Psoas muscle (tissue), 8 donors: ENCODE data around the gene FAM131A. TPM values are rescaled to one million over a fixed set of nuclear protein-coding genes. Genes with fewer than 3 reads are reported as not detected.

ENCODE experiments used
- ATAC-seq, 4 donors: fragments of 200-7000 bp; cut with Tn5 transposase; one replicate each; pipeline ENCODE4 v1.9.1; 2020; ENCODE audit warnings: moderate library complexity in 3 of 4, mild to moderate bottlenecking in 2 of 4
- DNase-seq, 2 donors: peaks; one replicate each; pipeline ENCODE4 v3.0.0-alpha.2; 2020
- H3K27ac ChIP-seq: fragments of 200-600 bp; one replicate; pipeline ENCODE4 v1.8.0; 2022
- H3K27me3 ChIP-seq, 3 donors: fragments of 200-600 bp in 1 of 3; one replicate each; pipeline versions ENCODE4 v1.6.1 to v1.8.0; 2013 to 2022; ENCODE audit warnings: low read length in 2 of 3, mild to moderate bottlenecking in 2 of 3, moderate library complexity in 1 of 3; ENCODE audit not compliant: insufficient read depth in 3 of 3
- H3K36me3 ChIP-seq, 2 donors: fragments of 200-600 bp in 1 of 2; one replicate each; pipeline versions ENCODE4 v1.6.1 to v1.8.0; 2013 to 2022; ENCODE audit warnings: low read depth in 1 of 2, mild to moderate bottlenecking in 1 of 2, moderate library complexity in 1 of 2; ENCODE audit not compliant: insufficient read depth in 1 of 2
- H3K4me1 ChIP-seq: fragments of 200-600 bp; one replicate; pipeline ENCODE4 v1.8.0; 2022
- H3K4me3 ChIP-seq: fragments of 200-600 bp; one replicate; pipeline ENCODE4 v1.8.0; 2022; ENCODE audit warnings: mild to moderate bottlenecking
- H3K9me3 ChIP-seq: fragments of 200-600 bp; one replicate; pipeline ENCODE4 v1.8.0; 2022
- CTCF ChIP-seq: fragments of 200-600 bp; IDR thresholded peaks from one replicate; pipeline ENCODE4 v1.8.0; 2022; ENCODE audit warnings: antibody characterized with exemption
- WGBS, 3 donors: extraction: QIAGEN DNeasy Blood & Tissue Kit; methylation state at CpG; one replicate each; pipeline versions ENCODE4 v1.1.6 to v1.1.7; 2013; 5-methylcytosine and 5-hydroxymethylcytosine counted together
- intact Hi-C, 2 donors: fragments of 100-400 bp; cut with DNase I; formaldehyde crosslinking; loops; one replicate each; pipeline versions ENCODE4 v1.11.0 to v1.14.2; 2022
- polyA plus RNA-seq, 3 donors: library from polyadenylated mRNA; stranded (reverse); fragments of 200-250 nt; gene quantifications; one replicate each; pipeline ENCODE4 v1.2.3, GENCODE V29; 2013
- total RNA-seq, 4 donors: library from RNA; stranded (reverse); fragmentation: NEBNext Ultra II Directional in 2 of 4; extraction: Animal tissue kit (Norgen Biotek cat#: 25700) in 2 of 4; gene quantifications; one replicate each; pipeline versions ENCODE4 v1.2.1 to v1.2.4, GENCODE V29; 2021 to 2023
- donor health status: healthy with polysubstance abuse.
- donor health status: DM: no; HTN: no; CAD: no; lungs with moderate emphysema.
- donor health status: Bipolar disorder and iron deficiency.
- donor health status: healthy.
- donor health status: DM: yes; HTN: yes; CAD: no.
- donor health status: DM: no; HTN: no; CAD: no.
- donor health status: DM: no; HTN: no; CAD: no.
- donor health status: DM: yes; HTN: yes; CAD: no.

Gene FAM131A
- total and polyA plus RNA-seq, 7 donors, result 12.6 to 26.8 (median 13.9) TPM

GRCh38 chr3:184314700-184315542 is 22.5 kb upstream of the FAM131A start:
- peaks cover 7 to 31% of the 10 kb centered on the region in 2 donors for H3K36me3 ChIP-seq
- DNase-seq (peak; percentile 92 to 96), ATAC-seq (peak; percentile 78 to 81 (median 80))
- H3K27ac ChIP-seq, result peak overlapping the region; percentile 96
- no peaks in the 10 kb centered on the region for H3K27me3 ChIP-seq
- H3K4me1 ChIP-seq, result peaks cover 40% of the 10 kb centered on the region
- peak overlapping the region; percentile 80 for H3K4me3 ChIP-seq
- intact Hi-C loops, result loop anchor here in 1 of 2 donors (5.0 kb wide), 1 partner anchor 138 kb away; no protein-coding TSS in a partner anchor
- whole genome bisulfite sequencing, 3 donors, result 1% methylated on average over 39 to 89 of the region's 89 CpGs
- no peak for TF ChIP-seq CTCF
- no peaks in the 10 kb centered on the region for H3K9me3 ChIP-seq

- peaks cover 40% of the 10 kb centered on the region for H3K4me1 ChIP-seq
- H3K9me3 ChIP-seq, result no peaks in the 10 kb centered on the region
- peak overlapping the region; percentile 96 for H3K27ac ChIP-seq
- 5 to 12% (median 7%) methylated on average over 6 of the region's 6 CpGs for WGBS, 3 donors
- ATAC-seq (peak in 2 of 4 donors; percentile 0), DNase-seq (no peak)
- H3K4me3 ChIP-seq, result peak overlapping the region; percentile 80
- no peak for TF ChIP-seq CTCF
- peaks cover 7 to 32% of the 10 kb centered on the region in 2 donors for H3K36me3 ChIP-seq
- intact Hi-C loops, result loop anchor here in 1 of 2 donors (5.0 kb wide), 1 partner anchor 138 kb away; no protein-coding TSS in a partner anchor
- no peaks in the 10 kb centered on the region for H3K27me3 ChIP-seq
These were observed 21.9 kb upstream of the FAM131A start for GRCh38 chr3:184315543-184315867.

- Histone ChIP-seq H3K9me3 (no peaks in the 10 kb centered on the region), H3K36me3 (peaks cover 11 to 38% of the 10 kb centered on the region in 2 donors), H3K27ac (peak overlapping the region; percentile 96), H3K27me3 (no peaks in the 10 kb centered on the region), H3K4me3 (peak overlapping the region; percentile 80), H3K4me1 (peaks cover 46% of the 10 kb centered on the region)
- TF ChIP-seq CTCF, result no peak
- DNase-seq (peak in 1 of 2 donors; percentile 48), ATAC-seq (no peak)
- intact Hi-C loops, result loop anchor here in 1 of 2 donors (5.0 kb wide), 1 partner anchor 139 kb away; no protein-coding TSS in a partner anchor
- WGBS, 3 donors, result 25 to 39% (median 26%) methylated on average over 15 to 16 of the region's 16 CpGs
These were observed 21.3 kb upstream of the FAM131A start for GRCh38 chr3:184315871-184316661.

- no peak for TF ChIP-seq CTCF
- H3K27me3 ChIP-seq, result no peaks in the 10 kb centered on the region
- ATAC-seq (no peak), DNase-seq (no peak)
- intact Hi-C loops, result loop anchor here in 1 of 2 donors (5.0 kb wide), 1 partner anchor 139 kb away; no protein-coding TSS in a partner anchor
- peaks cover 11 to 45% of the 10 kb centered on the region in 2 donors for H3K36me3 ChIP-seq
- 70 to 80% (median 75%) methylated on average over 7 of the region's 7 CpGs for WGBS, 3 donors
- H3K27ac ChIP-seq, result peak overlapping the region; percentile 96
- H3K4me3 ChIP-seq, result peak overlapping the region; percentile 80
- H3K4me1 ChIP-seq, result peaks cover 53% of the 10 kb centered on the region
- no peaks in the 10 kb centered on the region for H3K9me3 ChIP-seq
These were observed 20.6 kb upstream of the FAM131A start for GRCh38 chr3:184316792-184317191.
